GM12891 (cell line): ENCODE measurements around the gene CPED1.
A peak's percentile ranks its signal among the peaks of the same experiment; 100 is the strongest.

Experiments
- DNase-seq: peaks from one replicate; pipeline ENCODE4 v3.0.0; 2011; ENCODE audit warnings: low spot score; ENCODE audit not compliant: insufficient read length
- FAIRE-seq: peaks from 2 replicates; lab custom pipeline; 2011; peaks lifted over from hg19 to GRCh38; lab: Jason Lieb, UNC
- PAX5 ChIP-seq: IDR thresholded peaks from 2 replicates; pipeline ENCODE4 v1.6.1; 2011; ENCODE audit warnings: low read length, moderate library complexity, mild to moderate bottlenecking; ENCODE audit not compliant: insufficient read depth, severe bottlenecking
- POLR2A ChIP-seq: IDR thresholded peaks from 2 replicates; pipeline ENCODE4 v1.6.1; 2011; ENCODE audit warnings: low read depth, low read length, control low read depth
- POLR2AphosphoS5 ChIP-seq: IDR thresholded peaks from 2 replicates; pipeline ENCODE4 v1.6.1; 2011; ENCODE audit warnings: low read depth, low read length, control low read depth
- POU2F2 ChIP-seq: IDR thresholded peaks from 2 replicates; pipeline ENCODE4 v1.6.1; 2011; ENCODE audit warnings: low read depth, mild to moderate bottlenecking, control low read depth, low read length, moderate library complexity
- SPI1 ChIP-seq: IDR thresholded peaks from 2 replicates; pipeline ENCODE4 v1.6.1; 2011; ENCODE audit warnings: low read depth, low read length, control low read depth
- TAF1 ChIP-seq: IDR thresholded peaks from 2 replicates; pipeline ENCODE4 v1.6.1; 2011; ENCODE audit warnings: low read depth, low read length, control low read depth

CPED1 gene

GRCh38 chr7:121159553-121159952 lies 171.0 kb downstream of the CPED1 start:
- DNase-seq: no peak
- no peak for FAIRE-seq
- TF ChIP-seq TAF1 (no peak), PAX5 (no peak), POU2F2 (no peak), POLR2A (no peak), SPI1 (no peak), POLR2AphosphoS5 (no peak)

DNA sequence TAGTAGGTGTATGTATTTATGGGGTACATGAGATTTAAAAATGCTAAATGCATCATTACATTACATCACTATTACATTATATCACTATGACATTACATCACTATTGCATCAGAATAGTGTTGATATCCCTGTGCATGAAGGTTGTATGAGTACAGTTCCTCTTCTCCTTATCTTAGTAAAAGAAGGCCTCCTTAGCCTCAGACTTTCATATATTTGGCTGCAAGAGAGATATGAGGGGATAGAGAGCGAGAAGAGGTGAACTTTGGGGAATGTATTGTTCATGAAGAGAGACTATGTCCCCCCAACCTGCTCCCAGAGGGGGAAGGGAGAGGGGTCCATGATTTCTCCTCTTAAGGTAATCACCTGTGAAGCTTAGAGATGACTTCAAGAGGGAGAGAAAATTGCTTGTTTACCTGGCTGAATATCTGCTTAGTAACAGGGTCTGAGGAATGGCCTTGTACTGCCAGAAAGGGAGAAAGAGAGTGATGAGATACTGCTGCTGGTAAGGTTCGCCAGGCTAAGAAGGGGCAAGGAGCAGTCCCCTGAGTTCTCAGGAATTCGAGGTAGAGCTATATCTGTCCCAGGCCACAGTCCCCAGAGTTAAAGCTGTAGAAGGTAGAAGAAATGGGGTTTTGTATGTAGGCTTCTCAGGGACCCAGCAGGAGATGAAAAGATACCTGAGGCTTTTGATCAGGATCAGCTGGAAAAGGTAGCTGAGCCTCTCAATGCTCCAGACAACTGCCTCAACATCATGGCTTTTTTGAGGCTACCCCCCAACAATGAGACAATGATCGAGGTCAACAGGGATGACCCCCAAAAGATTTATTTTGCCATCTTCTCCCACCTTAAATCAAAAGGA lies 171.9 kb downstream of the CPED1 start:
- FAIRE-seq: no peak
- TF ChIP-seq POLR2AphosphoS5: no peak
- TF ChIP-seq POLR2A: no peak
- no peak for TF ChIP-seq PAX5
- TF ChIP-seq SPI1: no peak
- no peak for TF ChIP-seq POU2F2
- TF ChIP-seq TAF1: no peak
- no peak for DNase-seq

DNA sequence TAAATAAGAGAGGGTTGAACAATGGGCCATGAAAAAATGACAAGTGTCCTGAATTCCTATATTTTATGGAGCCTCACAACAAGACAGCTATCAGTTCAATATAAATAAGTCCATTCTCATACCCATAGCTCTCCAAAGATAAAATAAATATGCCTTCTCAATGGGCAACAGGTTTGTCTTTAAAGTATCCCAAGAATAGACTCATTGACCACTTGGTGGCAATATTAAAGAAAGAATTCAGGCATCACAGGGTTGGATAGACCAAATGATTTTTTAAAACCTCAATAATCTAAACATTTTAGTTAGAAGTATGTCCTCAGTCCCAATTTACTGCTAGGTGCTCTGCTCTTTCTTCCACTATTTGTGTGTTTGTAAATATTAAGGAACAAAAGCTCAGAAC lies 175.2 kb downstream of the CPED1 start:
- FAIRE-seq (no peak), DNase-seq (no peak)
- TF ChIP-seq POLR2AphosphoS5 (no peak), PAX5 (no peak), TAF1 (no peak), POLR2A (no peak), SPI1 (no peak), POU2F2 (no peak)

DNA sequence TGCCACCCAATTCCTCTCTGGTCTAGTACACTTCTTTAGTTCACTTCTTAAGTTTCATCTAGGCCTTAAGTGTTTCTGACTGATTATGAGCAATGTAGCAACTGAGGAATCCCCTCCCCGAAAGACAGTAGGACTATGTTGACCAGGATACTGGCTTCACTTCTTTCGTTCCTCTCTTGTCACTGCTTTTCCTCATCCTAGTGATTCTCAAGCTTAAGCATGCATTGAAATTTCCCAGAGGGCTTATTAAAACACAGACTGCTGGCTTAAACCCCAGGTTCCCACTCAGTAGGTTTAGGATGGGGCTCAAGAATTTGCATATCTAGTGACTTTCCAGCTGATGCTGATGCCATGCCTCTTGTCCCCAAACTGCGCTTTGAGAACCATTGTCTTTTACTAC lies 175.7 kb downstream of the CPED1 start:
- TF ChIP-seq PAX5 (no peak), POLR2A (no peak), TAF1 (no peak), SPI1 (no peak), POLR2AphosphoS5 (no peak), POU2F2 (no peak)
- no peak for DNase-seq
- FAIRE-seq: no peak

DNA sequence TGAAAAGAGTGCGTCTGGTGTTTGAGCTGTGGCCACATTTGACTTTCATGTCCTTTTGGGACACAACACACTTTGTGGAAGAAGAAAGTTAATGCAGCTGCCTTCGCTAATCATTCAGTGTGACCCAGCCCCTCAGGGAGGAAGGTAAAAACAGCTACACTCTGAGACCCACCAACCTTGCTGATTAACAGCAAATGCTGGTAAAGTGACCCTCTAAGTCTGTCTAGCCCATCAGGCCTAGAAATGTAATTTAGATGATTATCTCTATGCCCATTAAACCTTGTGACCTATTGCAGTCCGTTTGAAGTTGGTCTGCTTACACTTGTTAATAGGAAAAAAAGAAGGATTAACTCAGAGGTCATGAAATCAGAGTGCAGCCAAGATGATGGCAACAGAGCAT lies 178.4 kb downstream of the CPED1 start:
- no peak for FAIRE-seq
- no peak for DNase-seq
- TF ChIP-seq POLR2A (no peak), POLR2AphosphoS5 (no peak), SPI1 (no peak), PAX5 (no peak), TAF1 (no peak), POU2F2 (no peak)

DNA sequence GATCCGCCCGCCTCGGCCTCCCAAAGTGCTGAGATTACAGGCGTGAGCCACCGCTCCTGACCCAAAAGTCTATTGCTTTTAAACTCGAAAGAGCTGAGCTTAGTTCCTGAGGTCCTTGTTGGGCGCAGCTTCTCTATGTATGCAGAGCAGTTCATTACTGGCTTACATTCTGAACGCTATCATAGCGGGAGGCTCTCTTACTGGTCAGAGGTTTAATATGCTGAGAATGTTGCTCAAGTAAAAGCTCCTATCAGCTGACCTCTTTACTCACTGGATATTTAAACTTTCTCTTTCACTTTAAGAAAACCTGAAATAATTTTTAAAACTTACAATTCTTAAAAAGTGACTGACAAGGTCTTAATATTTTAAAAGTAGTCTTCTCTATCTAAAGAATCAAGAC lies 179.5 kb downstream of the CPED1 start:
- no peak for TF ChIP-seq TAF1
- no peak for TF ChIP-seq POLR2AphosphoS5
- TF ChIP-seq PAX5: no peak
- TF ChIP-seq POU2F2: no peak
- no peak for TF ChIP-seq SPI1
- no peak for TF ChIP-seq POLR2A
- no peak for DNase-seq
- FAIRE-seq: no peak

DNA sequence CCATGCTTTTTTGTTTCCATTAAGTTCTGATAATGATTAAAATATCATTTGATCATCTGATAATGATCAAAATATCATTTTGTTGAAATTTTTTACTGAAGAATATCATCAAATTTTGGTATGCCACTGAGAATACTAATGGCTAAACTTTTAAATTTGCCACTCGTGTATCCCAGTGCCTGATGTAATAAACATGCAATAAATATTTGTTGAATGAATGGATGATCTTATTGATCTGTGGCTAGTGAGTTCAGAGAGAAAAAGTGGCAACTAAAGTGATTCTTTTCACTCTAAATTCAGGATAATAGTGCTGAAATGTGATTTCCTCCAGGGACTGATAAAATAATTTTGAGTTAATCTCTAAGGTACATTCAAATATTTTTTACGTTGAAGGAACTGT lies 181.0 kb downstream of the CPED1 start:
- TF ChIP-seq PAX5: no peak
- TF ChIP-seq POLR2A: no peak
- no peak for FAIRE-seq

DNA sequence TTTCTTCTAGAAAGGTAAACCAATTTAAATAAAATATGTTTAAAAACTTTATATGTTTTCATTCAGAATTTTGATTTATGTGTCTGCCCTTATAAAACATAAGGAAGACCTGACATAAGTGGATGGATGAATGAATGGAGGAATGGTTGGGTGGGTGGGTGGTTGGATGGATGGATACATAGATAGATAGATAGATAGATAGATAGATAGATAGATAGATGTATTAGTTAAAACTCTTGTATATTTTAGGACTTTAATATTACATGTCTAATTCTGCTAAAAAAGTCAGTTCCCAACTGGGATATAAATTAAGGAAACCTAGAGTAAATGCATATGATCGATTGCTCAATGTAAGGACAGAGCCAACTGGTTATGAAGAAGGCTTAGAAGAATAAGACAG lies 184.0 kb downstream of the CPED1 start:
- FAIRE-seq: no peak
- DNase-seq: no peak
- TF ChIP-seq SPI1 (no peak), PAX5 (no peak), POU2F2 (no peak), TAF1 (no peak), POLR2A (no peak), POLR2AphosphoS5 (no peak)

More for the DNA sequence above, 181.0 kb downstream of the CPED1 start:
- DNase-seq: no peak

DNA sequence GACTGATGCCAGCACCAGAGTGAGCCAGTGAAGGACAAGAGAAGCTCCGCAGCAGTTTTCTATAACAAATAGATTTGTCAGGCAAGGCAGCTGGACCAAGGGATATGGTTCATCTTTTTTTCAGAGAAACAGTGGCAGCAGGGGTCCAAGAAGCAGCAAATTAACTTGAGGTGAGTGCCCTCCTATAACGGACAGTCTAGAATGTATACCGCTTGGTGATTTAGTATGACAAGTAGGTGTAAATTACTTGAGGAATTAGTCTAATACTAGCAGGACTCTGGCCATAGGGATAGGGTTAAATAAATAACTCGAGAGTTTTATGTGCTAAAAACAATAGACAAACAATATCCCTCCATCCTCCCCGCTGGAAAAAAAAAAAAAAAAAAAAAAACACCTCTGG lies 187.3 kb downstream of the CPED1 start:
- no peak for DNase-seq
- TF ChIP-seq SPI1 (no peak), POLR2AphosphoS5 (no peak), TAF1 (no peak), POU2F2 (no peak), POLR2A (no peak), PAX5 (no peak)
- FAIRE-seq: no peak

DNA sequence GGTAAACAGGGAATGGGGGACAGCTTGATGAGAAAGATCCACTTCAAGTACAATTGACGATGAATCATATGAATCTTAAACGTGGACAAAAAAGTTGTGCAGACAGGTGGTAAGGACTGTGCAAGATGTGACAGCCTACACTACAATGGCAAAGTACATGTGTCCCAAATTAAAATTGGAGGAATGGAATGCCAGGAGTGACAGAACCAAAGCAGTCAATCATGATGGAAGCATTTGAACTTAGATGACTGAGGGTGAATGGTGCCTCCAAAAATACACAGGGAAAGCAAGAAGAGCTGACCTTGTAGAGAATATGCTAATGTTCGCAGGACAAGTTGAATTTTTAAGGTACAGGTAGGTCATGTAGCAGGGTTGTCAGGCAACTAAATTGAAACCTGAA lies 189.9 kb downstream of the CPED1 start:
- DNase-seq: no peak
- TF ChIP-seq SPI1: no peak
- no peak for TF ChIP-seq POU2F2
- FAIRE-seq: peak; percentile 89

GRCh38 chr7:121178869-121179497 lies 190.5 kb downstream of the CPED1 start:
- FAIRE-seq (no peak), DNase-seq (no peak)
- no peak for TF ChIP-seq POLR2A
- no peak for TF ChIP-seq TAF1
- no peak for TF ChIP-seq POLR2AphosphoS5
- TF ChIP-seq SPI1: no peak
- no peak for TF ChIP-seq POU2F2
- TF ChIP-seq PAX5: no peak
